ENCODE data around the gene CLK2.
"Not testable (repeated sequence)": the region's sequence is repeated elsewhere in the genome, so short reads cannot be mapped to it uniquely, and the experiment has no call there.

Gene CLK2

DNA sequence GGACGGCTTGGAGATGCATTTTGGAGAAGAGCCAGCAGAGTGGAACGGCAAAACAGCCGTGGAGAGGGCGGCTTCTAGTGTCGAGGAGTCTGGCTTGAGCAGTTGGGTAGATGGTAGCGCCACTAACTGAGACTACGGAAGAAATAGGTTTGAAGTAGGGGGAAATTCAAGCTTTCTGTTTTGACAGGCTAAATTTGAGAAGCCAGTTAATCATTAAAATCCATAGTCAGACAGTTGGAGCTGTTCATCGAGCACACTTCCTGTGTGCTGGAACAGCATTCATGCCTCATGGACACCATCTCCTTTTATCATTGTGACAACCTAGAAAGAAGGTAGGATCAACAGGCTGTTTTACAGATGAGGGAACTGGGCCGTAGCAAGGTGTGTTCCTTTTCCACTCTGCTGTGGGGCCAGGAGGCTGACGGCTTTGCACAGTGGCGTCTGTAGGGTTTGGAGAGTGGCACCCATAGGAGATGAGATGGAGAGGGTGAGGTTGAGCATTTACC is 31.3 kb upstream of the CLK2 start:
- H3K27me3 Mint-ChIP-seq: no peaks in the 10 kb centered on the region
- H3K9me3 Mint-ChIP-seq: no peaks in the 10 kb centered on the region
- H3K27ac Mint-ChIP-seq: no peak overlapping the region
- H3K4me3 Mint-ChIP-seq: no peak overlapping the region
- peaks cover 8% of the 10 kb centered on the region for H3K4me1 Mint-ChIP-seq
- no peaks in the 10 kb centered on the region for H3K36me3 Mint-ChIP-seq

DNA sequence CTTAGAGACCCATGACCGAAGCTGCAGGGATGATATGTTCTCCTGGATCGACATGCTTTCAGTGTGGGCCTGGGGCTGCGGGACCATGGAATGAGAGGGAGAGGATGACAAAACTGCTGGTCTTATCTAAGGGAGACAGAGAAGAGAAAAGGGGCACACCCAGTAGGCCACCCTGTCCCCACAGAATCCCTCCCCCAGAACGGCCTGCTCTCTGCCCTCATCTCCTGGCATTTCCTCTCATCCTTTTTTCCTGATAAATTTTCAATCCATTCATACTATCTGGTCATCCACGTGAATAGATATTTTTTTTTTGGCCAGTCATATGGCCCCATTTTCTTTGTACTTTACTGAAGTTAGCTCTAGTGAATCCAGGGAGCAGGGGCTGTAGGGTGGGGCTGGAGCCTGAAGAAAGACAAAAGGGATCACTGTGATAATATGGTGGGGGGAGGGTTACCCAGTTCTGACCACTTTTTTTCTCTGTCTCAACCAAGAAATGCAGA is 28.1 kb upstream of the CLK2 start, which contains the start of gene PKLR:
Gene PKLR (minus strand): TSS at position 97 of the 500 bp plus-strand sequence. CDS start 43 bp downstream, at position 54.
- Mint-ChIP-seq H3K36me3 (no peaks in the 10 kb centered on the region), H3K27me3 (peaks cover 5% of the 10 kb centered on the region), H3K9me3 (no peaks in the 10 kb centered on the region), H3K4me1 (no peaks in the 10 kb centered on the region), H3K4me3 (no peak within 1 kb of the TSS), H3K27ac (no peak within 1 kb of the TSS)

DNA sequence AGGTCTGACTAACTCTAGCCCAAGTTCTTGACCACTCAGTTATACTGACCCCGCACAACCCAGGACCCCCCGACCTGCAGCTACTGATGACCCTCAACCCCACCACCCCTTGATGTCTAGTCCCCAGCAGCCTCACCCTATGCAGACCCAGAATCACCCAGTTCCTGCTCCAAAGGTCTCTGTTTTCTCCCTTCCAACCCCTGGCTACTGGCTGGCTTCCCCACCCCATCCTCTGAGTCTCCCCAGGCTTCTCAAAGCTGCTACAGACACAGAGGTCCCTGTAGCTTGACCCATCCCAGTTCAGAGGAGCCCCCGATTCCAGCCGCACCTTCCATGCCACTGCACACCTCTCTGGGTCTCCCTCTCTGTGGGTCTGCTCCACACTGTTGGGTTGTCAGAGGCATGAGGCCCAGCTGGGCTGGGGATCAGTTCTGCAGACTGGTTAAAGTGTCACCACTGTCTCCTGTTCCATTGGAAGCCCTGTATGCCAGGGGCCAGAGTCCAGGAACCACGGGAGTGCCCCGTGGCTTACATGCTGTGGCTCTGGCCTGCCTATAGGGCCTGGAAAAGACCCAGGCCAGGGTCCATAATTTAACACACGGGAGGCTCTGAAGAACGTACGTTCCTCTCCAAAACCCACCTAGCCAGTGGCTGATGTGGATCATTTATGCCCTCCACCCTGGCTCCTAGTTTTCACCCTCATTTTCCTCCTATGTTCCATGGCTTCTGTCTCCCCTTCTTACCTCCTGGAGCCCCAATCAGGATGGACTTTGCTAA is 27.4 kb upstream of the CLK2 start:
- Mint-ChIP-seq H3K36me3 (no peaks in the 10 kb centered on the region), H3K27ac (no peak overlapping the region), H3K9me3 (no peaks in the 10 kb centered on the region), H3K4me3 (no peak overlapping the region), H3K27me3 (peaks cover 9% of the 10 kb centered on the region), H3K4me1 (no peaks in the 10 kb centered on the region)

DNA sequence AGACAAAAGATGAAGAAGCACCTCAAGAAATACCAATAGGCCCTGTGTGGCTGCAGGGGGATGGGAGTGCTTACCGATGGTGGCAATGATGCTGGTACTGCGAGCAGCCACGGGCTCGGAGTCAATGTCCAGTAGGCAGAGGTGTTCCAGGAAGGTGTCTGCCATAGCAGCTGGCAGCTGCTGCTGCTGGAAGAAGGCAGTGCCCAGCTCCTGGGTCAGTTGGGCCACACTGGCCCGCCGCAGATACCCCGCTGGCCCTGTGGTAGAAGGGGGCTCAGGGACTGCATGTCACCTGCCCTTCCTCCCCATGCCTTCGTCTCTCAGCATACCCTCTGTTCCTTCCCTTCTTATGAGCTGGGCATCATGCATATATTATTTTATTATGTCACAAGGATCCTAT is 26.7 kb upstream of the CLK2 start:
- Mint-ChIP-seq H3K36me3 (no peaks in the 10 kb centered on the region), H3K9me3 (no peaks in the 10 kb centered on the region), H3K27me3 (peaks cover 11% of the 10 kb centered on the region), H3K4me3 (no peak overlapping the region), H3K4me1 (peaks cover under 1% of the 10 kb centered on the region), H3K27ac (no peak overlapping the region)

DNA sequence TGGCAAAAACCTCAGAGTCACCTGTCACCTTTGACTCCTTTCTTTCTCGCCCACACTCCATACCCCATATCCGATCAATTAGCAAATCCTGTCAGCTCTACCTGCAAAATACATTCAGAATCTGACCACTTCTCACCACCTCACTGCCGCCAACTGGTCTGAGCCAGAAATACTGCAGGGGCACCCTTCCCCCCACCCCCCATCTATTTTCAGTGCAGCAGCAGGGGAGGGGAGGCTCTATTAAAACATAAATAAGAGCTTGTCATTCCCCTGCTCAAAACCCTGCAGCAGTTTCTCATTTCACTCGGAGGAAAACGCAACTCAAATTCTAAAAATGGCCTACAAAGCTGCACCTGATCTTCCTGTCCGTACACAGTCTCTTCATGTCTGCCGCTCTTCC is 24.1 kb upstream of the CLK2 start:
- peaks cover 20% of the 10 kb centered on the region for H3K27me3 Mint-ChIP-seq
- H3K27ac Mint-ChIP-seq: no peak overlapping the region
- H3K4me3 Mint-ChIP-seq: no peak overlapping the region
- peaks cover 4% of the 10 kb centered on the region for H3K4me1 Mint-ChIP-seq
- no peaks in the 10 kb centered on the region for H3K36me3 Mint-ChIP-seq
- no peaks in the 10 kb centered on the region for H3K9me3 Mint-ChIP-seq

DNA sequence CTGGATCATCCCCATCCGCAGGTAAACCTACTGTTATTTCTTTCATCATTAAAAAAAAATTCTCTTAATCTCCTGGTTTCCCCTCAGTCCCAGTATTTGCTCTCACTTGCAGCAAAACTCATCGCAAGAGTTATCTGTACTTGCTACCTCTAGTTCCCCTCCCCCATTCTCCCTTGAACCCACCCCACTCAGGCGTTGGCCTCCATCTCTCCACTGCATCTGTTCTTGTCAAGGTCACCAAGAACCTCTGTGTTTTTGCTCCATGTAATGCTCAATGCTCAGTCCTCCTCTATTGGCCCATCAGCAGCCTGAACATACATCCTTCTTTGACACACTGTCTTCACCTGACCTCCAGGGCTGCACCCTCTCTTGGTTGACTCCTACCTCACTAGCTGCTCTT is 23.4 kb upstream of the CLK2 start:
- no peak overlapping the region for H3K27ac Mint-ChIP-seq
- H3K4me1 Mint-ChIP-seq: peaks cover 4% of the 10 kb centered on the region
- peaks cover 20% of the 10 kb centered on the region for H3K27me3 Mint-ChIP-seq
- no peak overlapping the region for H3K4me3 Mint-ChIP-seq
- H3K36me3 Mint-ChIP-seq: no peaks in the 10 kb centered on the region
- H3K9me3 Mint-ChIP-seq: no peaks in the 10 kb centered on the region

DNA sequence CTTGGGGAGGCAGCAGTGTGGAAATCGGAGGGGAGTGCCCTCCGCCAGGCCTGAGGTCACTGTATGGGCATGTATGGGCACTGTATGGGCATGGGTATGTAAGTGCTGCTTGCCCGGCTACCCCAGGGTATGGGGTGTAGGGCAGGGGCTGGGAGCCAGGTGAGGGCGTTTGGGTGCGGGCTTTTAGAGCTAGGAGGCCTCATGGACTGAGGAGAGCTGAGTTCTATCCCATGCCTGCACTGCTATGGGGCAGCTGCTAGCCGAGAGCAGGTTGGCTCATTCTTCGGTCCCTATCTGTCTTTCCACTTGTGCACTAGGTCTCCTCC is 22.6 kb upstream of the CLK2 start:
- peaks cover 20% of the 10 kb centered on the region for H3K27me3 Mint-ChIP-seq
- no peaks in the 10 kb centered on the region for H3K9me3 Mint-ChIP-seq
- H3K4me3 Mint-ChIP-seq: no peak overlapping the region
- H3K4me1 Mint-ChIP-seq: peaks cover 4% of the 10 kb centered on the region
- no peaks in the 10 kb centered on the region for H3K36me3 Mint-ChIP-seq
- H3K27ac Mint-ChIP-seq: no peak overlapping the region

DNA sequence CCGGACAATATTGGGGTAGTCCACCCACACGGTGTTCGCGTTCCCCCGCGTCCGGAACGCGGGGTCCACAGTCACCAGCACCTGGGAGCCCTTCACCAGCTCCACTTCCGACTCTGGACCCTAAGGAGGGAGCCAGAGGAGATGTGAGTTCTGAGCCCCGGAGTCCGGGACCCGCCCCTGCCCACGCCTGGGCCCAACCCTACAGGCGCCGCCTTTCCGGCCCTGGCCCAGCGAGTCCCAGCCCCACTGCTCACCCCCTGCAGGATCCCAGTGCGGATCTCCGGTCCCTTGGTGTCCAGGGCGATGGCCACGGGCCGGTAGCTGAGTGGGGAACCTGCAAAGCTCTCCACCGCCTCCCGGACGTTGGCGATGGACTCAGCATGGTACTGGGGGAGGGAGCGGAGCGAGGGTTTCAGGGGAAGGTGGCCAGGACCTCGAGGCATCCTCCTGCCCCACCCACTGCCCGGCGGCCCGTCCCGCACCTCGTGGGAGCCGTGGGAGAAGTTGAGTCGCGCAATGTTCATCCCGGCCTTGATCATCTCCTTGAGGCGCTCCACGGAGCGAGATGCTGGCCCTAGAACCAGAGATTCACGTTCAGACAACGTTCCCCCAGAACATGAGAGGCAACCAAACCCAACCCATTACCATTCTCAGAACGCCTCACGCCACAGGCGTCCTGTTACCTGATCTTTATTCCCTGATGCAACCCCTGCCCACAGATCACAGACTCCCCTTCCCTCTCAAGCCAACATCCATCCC is 22.1 kb upstream of the CLK2 start:
- Mint-ChIP-seq H3K4me3 (no peak overlapping the region), H3K27ac (no peak overlapping the region), H3K27me3 (peaks cover 20% of the 10 kb centered on the region), H3K36me3 (no peaks in the 10 kb centered on the region), H3K9me3 (no peaks in the 10 kb centered on the region), H3K4me1 (peaks cover 4% of the 10 kb centered on the region)

DNA sequence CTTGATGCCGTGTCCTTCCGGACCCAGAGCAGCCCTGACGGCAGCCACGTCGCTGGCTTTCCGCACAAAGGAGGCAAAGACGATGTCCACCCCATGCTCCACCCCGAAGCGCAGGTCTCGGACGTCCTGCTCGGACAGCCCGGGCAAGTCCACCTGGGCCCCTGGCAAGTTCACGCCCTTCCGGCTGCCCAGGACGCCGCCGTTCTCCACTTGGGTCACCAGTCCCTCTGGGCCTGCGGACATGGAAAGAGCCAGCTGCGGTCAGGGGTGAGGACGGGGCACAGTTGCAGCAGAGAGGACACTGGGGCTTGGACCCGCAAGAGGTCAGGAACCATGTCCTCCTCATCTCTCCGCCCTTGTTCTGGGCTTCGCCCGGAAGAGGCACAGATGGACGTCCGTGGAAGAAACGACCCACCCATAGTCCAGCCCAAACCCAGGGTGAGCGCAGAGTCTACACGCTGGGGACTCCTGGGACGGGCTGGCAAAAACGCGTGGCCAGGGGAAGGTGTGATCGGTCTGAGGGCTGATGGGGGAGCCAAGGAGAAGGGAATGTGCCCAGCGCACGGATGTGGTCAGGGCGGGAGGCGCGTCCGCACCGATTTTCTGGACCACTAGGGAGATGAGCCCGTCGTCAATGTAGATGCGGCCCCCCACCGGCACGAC is 21.3 kb upstream of the CLK2 start:
- Mint-ChIP-seq H3K4me3 (no peak overlapping the region), H3K27me3 (peaks cover 20% of the 10 kb centered on the region), H3K27ac (no peak overlapping the region), H3K9me3 (no peaks in the 10 kb centered on the region), H3K4me1 (peaks cover 4% of the 10 kb centered on the region), H3K36me3 (no peaks in the 10 kb centered on the region)

DNA sequence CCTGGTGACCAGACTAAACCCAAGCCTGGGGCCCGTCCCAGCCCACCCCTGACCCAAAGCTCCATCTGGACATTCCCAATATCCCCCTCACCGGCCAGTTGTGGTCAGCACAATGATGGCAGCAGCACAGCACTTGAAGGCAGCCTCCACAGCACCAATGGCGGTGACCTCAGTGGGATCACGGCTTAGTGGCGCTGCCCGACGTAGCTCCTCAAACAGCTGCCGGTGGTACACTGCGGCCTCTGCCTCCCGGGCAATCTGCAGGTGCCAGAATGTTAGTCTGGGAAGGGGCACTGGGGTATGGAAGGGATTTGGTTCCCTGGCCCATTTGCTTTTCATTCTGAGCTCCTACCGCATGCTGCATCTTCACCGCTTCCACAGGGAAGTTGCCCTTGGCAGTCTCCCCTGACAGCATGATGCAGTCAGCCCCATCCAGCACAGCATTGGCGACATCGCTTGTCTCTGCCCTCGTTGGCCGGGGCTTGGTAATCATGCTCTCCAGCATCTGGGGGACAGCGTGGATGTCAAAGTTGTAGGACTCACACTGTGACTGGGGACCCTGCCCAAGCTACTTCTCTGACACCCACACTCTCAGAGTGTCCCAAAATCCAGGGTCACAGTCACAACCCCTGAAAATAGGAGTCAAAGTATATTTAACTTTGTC is 19.9 kb upstream of the CLK2 start:
- H3K27ac Mint-ChIP-seq: no peak overlapping the region
- H3K36me3 Mint-ChIP-seq: no peaks in the 10 kb centered on the region
- peaks cover 4% of the 10 kb centered on the region for H3K4me1 Mint-ChIP-seq
- H3K4me3 Mint-ChIP-seq: no peak overlapping the region
- no peaks in the 10 kb centered on the region for H3K9me3 Mint-ChIP-seq
- H3K27me3 Mint-ChIP-seq: peaks cover 20% of the 10 kb centered on the region

DNA sequence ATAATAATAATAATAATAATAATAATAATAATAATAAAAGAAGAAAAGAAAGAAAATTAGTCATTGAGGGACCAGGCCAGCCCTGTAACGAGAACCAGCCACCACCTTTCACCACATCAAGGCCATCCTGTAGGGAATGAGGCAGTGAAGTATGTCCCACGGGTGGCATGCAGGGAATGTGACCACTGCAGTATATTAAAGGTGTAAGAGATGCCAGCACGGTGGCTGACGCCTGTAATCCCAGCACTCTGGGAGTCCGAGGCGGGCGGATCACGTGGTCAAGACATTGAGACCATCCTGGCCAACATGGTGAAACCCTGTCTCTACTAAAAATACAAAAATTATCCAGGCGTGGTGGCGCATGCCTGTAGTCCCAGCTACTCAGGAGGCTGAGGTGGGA is 17.7 kb upstream of the CLK2 start:
- not testable (repeated sequence) for H3K9me3 Mint-ChIP-seq, H3K4me3 Mint-ChIP-seq, H3K36me3 Mint-ChIP-seq, H3K4me1 Mint-ChIP-seq, H3K27ac Mint-ChIP-seq
- peaks cover 13% of the 10 kb centered on the region for H3K27me3 Mint-ChIP-seq

DNA sequence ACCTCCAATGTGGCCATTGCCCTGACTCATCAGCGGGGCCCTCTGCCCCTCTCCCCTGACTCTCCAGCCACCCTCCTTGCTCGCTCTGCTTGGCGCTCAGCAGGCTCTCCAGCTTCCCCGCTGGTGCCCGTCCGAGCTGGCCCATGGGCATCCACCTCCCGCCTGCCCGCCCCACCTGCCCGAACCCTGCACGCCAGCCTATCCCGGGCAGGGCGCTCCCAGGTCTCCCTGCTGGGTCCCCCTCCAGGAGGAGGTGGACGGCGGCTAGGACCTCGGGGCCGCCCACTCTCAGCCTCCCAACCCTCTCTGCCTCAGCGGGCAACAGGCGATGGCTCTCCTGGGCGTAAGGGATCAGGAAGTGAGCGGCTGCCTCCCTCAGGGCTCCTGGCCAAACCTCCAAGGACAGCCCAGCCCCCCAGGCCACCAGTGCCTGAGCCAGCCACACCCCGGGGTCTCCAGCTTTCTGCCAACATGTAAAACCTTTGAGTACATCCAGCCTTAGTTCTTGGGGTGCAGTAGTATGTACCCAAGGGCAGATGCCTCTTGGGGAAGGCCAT is 14.8 kb upstream of the CLK2 start:
- no peak overlapping the region for H3K4me3 Mint-ChIP-seq

DNA sequence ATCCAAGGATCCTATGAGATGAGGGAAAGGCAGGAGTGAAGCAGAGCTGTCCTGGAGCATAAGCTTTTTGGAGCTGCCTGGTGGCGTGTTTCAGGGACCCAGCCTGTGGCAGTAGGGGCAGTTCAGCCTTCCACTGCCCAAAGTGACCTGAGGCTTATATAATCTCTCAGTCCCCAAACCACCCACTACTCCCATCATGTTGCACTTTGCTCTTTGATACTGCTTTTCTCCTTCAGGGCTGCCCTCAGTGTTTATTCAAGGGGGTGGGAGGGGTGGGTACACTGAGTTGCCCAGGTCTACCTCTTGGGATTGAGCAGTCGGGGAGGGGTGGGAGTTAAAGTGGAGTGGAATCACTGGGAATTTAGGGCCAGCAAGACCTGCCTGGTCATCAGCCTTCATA is 13.2 kb upstream of the CLK2 start:
- Mint-ChIP-seq H3K9me3 (no peaks in the 10 kb centered on the region), H3K27ac (no peak overlapping the region), H3K36me3 (no peaks in the 10 kb centered on the region), H3K4me1 (no peaks in the 10 kb centered on the region), H3K27me3 (no peaks in the 10 kb centered on the region), H3K4me3 (no peak overlapping the region)

More for the DNA sequence above, 14.8 kb upstream of the CLK2 start:
- Mint-ChIP-seq H3K4me1 (no peaks in the 10 kb centered on the region), H3K27ac (no peak overlapping the region), H3K9me3 (no peaks in the 10 kb centered on the region), H3K36me3 (no peaks in the 10 kb centered on the region), H3K27me3 (no peaks in the 10 kb centered on the region)

DNA sequence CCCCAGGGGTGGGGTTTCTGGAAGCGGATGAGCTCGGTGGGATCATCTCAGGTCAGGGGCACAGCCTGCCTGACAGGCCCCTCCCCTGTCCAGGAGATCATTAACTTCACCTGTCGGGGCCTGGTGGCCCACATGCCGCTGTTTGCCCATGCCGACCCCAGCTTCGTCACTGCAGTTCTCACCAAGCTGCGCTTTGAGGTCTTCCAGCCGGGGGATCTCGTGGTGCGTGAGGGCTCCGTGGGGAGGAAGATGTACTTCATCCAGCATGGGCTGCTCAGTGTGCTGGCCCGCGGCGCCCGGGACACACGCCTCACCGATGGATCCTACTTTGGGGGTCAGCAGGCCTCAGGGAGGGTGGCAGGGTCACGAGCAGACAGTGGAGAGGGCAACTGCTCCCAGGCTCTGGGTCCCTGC is 12.3 kb upstream of the CLK2 start:
- no peaks in the 10 kb centered on the region for H3K4me1 Mint-ChIP-seq
- no peak overlapping the region for H3K27ac Mint-ChIP-seq
- no peaks in the 10 kb centered on the region for H3K36me3 Mint-ChIP-seq
- no peaks in the 10 kb centered on the region for H3K9me3 Mint-ChIP-seq
- no peaks in the 10 kb centered on the region for H3K27me3 Mint-ChIP-seq
- H3K4me3 Mint-ChIP-seq: no peak overlapping the region

DNA sequence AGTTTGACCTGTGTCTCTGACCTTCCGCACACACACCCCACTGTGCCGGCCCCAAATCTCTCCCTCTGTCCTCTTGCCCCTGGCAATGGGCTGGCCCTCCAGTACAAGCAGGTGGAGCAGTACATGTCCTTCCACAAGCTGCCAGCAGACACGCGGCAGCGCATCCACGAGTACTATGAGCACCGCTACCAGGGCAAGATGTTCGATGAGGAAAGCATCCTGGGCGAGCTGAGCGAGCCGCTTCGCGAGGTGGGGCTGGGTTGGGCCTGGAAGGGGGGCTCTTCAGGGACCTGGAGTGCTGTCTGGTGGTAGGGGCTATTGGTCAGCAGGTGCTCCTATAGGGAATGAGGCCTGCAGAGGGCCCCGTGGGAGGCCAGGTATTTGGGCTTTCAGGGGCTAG is 11.8 kb upstream of the CLK2 start:
- no peak overlapping the region for H3K4me3 Mint-ChIP-seq
- H3K36me3 Mint-ChIP-seq: no peaks in the 10 kb centered on the region
- H3K9me3 Mint-ChIP-seq: no peaks in the 10 kb centered on the region
- no peaks in the 10 kb centered on the region for H3K4me1 Mint-ChIP-seq
- no peaks in the 10 kb centered on the region for H3K27me3 Mint-ChIP-seq
- H3K27ac Mint-ChIP-seq: no peak overlapping the region
